ENCODE results near the gene PFKL. TPM values are rescaled to one million over a fixed set of nuclear protein-coding genes. Genes with fewer than 3 reads are reported as not detected.

Gene PFKL
- total RNA-seq, 1 experiment from 2014 or later: 67.5 TPM

- no peaks in the 10 kb centered on the region for H4K20me1 ChIP-seq (ENCODE audit: insufficient read depth)
- H3K27ac ChIP-seq: no peak overlapping the region
- TF ChIP-seq CTCF (conservative IDR thresholded peaks at IDR 0.05) (no peak), EZH2 (IDR thresholded peaks at IDR 0.05; ENCODE audit: low read depth) (no peak)
- BruUV-seq (replicated peaks): no TSS peak
- DNase-seq: no peak
- H3K36me3 ChIP-seq (ENCODE audit: low read depth): no peaks in the 10 kb centered on the region
- POLR2A ChIA-PET (ENCODE audit: unreplicated experiment): interaction anchor here (0.7 kb wide), 1 partner anchor 336 kb away, joined by 23 read pairs; no protein-coding TSS in a partner anchor
- H3K4me1 ChIP-seq (replicated peaks; ENCODE audit: insufficient read depth): no peaks in the 10 kb centered on the region
- no peaks in the 10 kb centered on the region for H3F3A ChIP-seq (ENCODE audit: insufficient read depth, low read depth)
- intact Hi-C loops (cut with micrococcal nuclease; ENCODE audit: unreplicated experiment): no loop called here
- H3K4me3 ChIP-seq: no peak overlapping the region
- H3K79me2 ChIP-seq (ENCODE audit: low read depth): no peaks in the 10 kb centered on the region
- no peak overlapping the region for H3K4me2 ChIP-seq
- CTCF ChIA-PET: interaction anchor here (0.6 kb wide), 1 partner anchor 218 kb away, joined by 3 read pairs; no protein-coding TSS in a partner anchor
- H3K9me2 ChIP-seq (ENCODE audit: insufficient read depth): no peaks in the 10 kb centered on the region
- H3K9me3 ChIP-seq (ENCODE audit: insufficient read depth, low read depth): no peaks in the 10 kb centered on the region
- H3K27me3 ChIP-seq (ENCODE audit: insufficient read depth, low read depth): peaks cover 21% of the 10 kb centered on the region
- H2AFZ ChIP-seq: no peak overlapping the region
Observed at GRCh38 chr21:44286716-44287632, 12.9 kb upstream of the PFKL start.

- ChIA-PET POLR2A (ENCODE audit: unreplicated experiment) (no interaction called here), CTCF (no interaction called here)
- H3K9me2 ChIP-seq (ENCODE audit: insufficient read depth): no peaks in the 10 kb centered on the region
- DNase-seq: no peak
- no peaks in the 10 kb centered on the region for H3K4me1 ChIP-seq (replicated peaks; ENCODE audit: insufficient read depth)
- H3K4me3 ChIP-seq: no peak overlapping the region
- H3K4me2 ChIP-seq: no peak overlapping the region
- no peaks in the 10 kb centered on the region for H4K20me1 ChIP-seq (ENCODE audit: insufficient read depth)
- no TSS peak for BruUV-seq (replicated peaks)
- H3F3A ChIP-seq (ENCODE audit: insufficient read depth, low read depth): no peaks in the 10 kb centered on the region
- H2AFZ ChIP-seq: no peak overlapping the region
- H3K36me3 ChIP-seq (ENCODE audit: low read depth): no peaks in the 10 kb centered on the region
- no peak overlapping the region for H3K27ac ChIP-seq
- H3K27me3 ChIP-seq (ENCODE audit: insufficient read depth, low read depth): peaks cover 21% of the 10 kb centered on the region
- no peaks in the 10 kb centered on the region for H3K79me2 ChIP-seq (ENCODE audit: low read depth)
- H3K9me3 ChIP-seq (ENCODE audit: insufficient read depth, low read depth): no peaks in the 10 kb centered on the region
- no peak for TF ChIP-seq EZH2 (IDR thresholded peaks at IDR 0.05; ENCODE audit: low read depth)
- no peak for TF ChIP-seq CTCF (conservative IDR thresholded peaks at IDR 0.05)
- intact Hi-C loops (cut with micrococcal nuclease; ENCODE audit: unreplicated experiment): no loop called here
Observed at GRCh38 chr21:44288251-44289110, 11.4 kb upstream of the PFKL start.

- no TSS peak for BruUV-seq (replicated peaks)
- Histone ChIP-seq H2AFZ (no peak overlapping the region), H3K4me1 (replicated peaks; ENCODE audit: insufficient read depth) (peaks cover 2% of the 10 kb centered on the region; the same call in 1 of the 2 replicates), H3K9me2 (ENCODE audit: insufficient read depth) (no peaks in the 10 kb centered on the region), H3K27ac (no peak overlapping the region), H3K27me3 (ENCODE audit: insufficient read depth, low read depth) (peaks cover 21% of the 10 kb centered on the region), H3K9me3 (ENCODE audit: insufficient read depth, low read depth) (no peaks in the 10 kb centered on the region), H3K79me2 (ENCODE audit: low read depth) (no peaks in the 10 kb centered on the region), H3K36me3 (ENCODE audit: low read depth) (no peaks in the 10 kb centered on the region), H4K20me1 (ENCODE audit: insufficient read depth) (no peaks in the 10 kb centered on the region), H3F3A (ENCODE audit: insufficient read depth, low read depth) (no peaks in the 10 kb centered on the region), H3K4me3 (no peak overlapping the region), H3K4me2 (no peak overlapping the region)
- ChIA-PET CTCF (no interaction called here), POLR2A (ENCODE audit: unreplicated experiment) (interaction anchor here (0.6 kb wide), 1 partner anchor 45 kb away, joined by 3 read pairs; no protein-coding TSS in a partner anchor)
- TF ChIP-seq EZH2 (IDR thresholded peaks at IDR 0.05; ENCODE audit: low read depth): no peak
- TF ChIP-seq CTCF (conservative IDR thresholded peaks at IDR 0.05): no peak
- DNase-seq: no peak
- intact Hi-C loops (cut with micrococcal nuclease; ENCODE audit: unreplicated experiment): no loop called here
Observed at GRCh38 chr21:44289381-44290010, 10.4 kb upstream of the PFKL start.

Data from PC-9 (cell line).